H1 (cell line): ENCODE measurements around the gene RAB11FIP3. TPM values are rescaled to one million over a fixed set of nuclear protein-coding genes. Genes with fewer than 3 reads are reported as not detected.

ENCODE experiments used
- CBX8 ChIP-seq: fragments of 300-800, 300-1000 bp; sonication (generic); IDR thresholded peaks from 2 replicates; pipeline ENCODE4 v1.7.1; 2016; ENCODE audit warnings: low read depth, low read length, borderline replicate concordance
- polyA plus RNA-seq, 7 experiments: library from polyadenylated mRNA; depleted of rRNA in 3 of 7; stranded (reverse) in 5 of 7; unstranded in 2 of 7; fragments of >200 nt in 5 of 7; fragments of 200-250 nt in 2 of 7; gene quantifications; 1 replicate in 5 of 7; 2 replicates in 1 of 7; 4 replicates in 1 of 7; pipeline versions ENCODE4 v1.2.1 to v1.2.3, GENCODE V29; 2011 to 2013; ENCODE audit warnings: missing spikeins in 2 of 7, mixed read lengths in 2 of 7
- total RNA-seq: library from RNA; stranded (reverse); fragmentation: NEBNext Ultra II Directional; extraction: Animal tissue kit (Norgen Biotek cat#: 25700); gene quantifications from 2 replicates; pipeline ENCODE4 v1.2.1, GENCODE V29; 2021

The RAB11FIP3 gene
- total and polyA plus RNA-seq, 2 of the 8 experiments (the other 6 are each of a cell fraction or from before 2014, with no cell fraction given), result 9.3 to 35.2 TPM

GRCh38 chr16:561957-562938 lies 136.8 kb downstream of the RAB11FIP3 start (continued):
- TF ChIP-seq CBX8, result no peak
